HG03025 (cell line): Measurements from ENCODE around the gene TMEM167A.
A peak's percentile ranks its signal among the peaks of the same experiment; 100 is the strongest.

Experiments
- ATAC-seq: cut with Tn5 transposase; IDR thresholded peaks from one replicate; pipeline ENCODE4 v1.9.1; 2021; ENCODE audit warnings: mild to moderate bottlenecking, moderate library complexity; ENCODE audit not compliant: unreplicated experiment, low FRiP score

Gene TMEM167A

GRCh38 chr5:83036991-83037575, 40.1 kb downstream of the TMEM167A start:
- ATAC-seq, result no peak

DNA sequence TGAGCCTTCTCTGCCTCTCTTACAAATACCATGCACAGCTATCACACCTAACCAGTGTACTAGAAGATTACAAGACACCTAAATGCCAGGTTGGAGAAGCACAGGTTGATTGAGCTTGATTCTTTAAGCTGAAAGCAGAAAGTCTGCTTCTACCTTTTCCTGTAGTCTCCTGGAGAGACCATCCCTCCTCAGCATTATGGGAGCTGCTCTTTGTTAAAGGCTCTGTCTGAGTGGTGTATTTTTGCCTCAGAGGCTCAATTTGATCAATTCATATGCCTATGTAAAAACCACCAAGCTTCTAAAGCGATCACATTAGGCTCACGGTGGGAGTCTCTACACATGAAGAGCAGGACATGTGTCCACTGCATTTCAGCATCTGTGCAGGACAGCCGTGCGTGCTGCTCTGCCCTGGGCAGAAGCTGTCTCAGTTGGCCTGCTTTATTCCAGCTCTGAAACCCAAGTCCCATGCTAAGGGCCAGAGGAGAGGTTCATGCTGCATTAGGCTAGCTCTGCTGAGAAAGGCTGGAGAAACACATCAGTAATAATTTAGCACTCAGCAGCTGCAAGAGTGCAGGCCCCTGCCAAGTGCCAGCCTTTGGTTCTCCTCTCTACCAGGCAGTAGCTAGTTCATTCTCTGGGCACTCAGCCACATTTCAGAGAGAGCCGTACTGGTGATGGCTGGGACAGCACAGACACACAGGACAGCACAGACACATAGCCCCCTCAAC, 41.7 kb downstream of the TMEM167A start:
- no peak for ATAC-seq

- ATAC-seq, result no peak
These were observed 42.5 kb downstream of the TMEM167A start for GRCh38 chr5:83034528-83035207.

GRCh38 chr5:83034036-83034435, 43.2 kb downstream of the TMEM167A start:
- ATAC-seq, result no peak

DNA sequence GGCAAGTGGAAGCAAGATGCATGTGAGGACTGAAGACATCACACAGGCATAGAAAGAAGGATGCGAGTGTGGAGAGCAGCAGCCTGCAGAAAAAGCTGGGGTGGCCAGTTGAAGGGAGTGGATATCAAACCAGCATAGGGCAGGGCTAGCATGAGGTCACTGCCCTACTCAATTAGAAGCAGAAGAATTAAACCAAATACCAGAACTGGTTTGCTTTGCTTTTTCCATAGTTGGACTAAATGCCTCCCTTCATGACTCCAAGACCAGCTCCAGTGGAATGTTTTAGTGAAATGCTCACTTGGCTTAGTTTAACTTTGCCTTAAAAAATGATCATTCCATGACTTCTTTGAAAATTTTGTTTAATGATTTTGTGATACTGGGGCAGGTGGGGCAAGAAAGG, 45.8 kb downstream of the TMEM167A start:
- ATAC-seq, result no peak

DNA sequence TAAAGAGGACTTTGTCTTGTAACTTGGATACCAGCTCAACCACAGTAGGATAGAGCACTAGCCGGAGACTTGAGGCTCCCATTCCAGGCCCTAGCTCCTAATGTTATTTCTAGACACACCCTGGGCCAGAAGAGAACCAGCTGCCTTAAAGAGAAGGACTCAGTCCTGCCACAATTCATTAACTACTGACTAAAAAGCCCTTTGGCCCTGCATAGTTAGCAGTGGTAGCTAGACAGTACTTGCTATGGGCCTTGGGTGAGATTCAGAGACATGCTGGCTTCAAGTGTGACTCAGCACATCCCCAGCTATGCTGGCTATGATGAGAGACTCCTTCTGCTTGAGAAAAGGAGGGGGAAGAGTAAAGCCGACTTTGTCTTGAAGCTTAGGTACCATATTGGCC, 47.3 kb downstream of the TMEM167A start:
- ATAC-seq, result no peak

- peak; percentile 94 for ATAC-seq
These were observed 50.1 kb downstream of the TMEM167A start for GRCh38 chr5:83026930-83027687.

DNA sequence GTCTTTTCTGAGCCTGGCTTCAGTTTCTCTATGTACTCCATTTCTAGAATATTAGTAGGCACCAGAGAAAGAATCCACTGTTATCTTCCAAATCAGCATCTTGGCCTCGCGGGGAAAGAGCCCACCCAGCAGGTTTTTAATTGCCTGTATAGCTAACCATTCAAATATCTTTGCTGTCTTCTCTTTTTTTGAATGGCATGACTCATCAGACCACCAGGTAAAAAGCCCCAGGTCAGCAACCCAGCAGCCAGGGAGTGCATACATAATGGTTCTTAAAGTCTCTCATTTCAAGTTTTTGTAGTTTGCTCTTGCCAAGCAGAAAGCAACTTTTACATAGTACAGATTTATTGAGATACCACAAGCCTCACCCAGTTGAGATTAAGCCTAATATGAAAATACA, 50.7 kb downstream of the TMEM167A start:
- ATAC-seq, result no peak

- no peak for ATAC-seq
These were observed 51.3 kb downstream of the TMEM167A start for GRCh38 chr5:83025690-83026478.

- ATAC-seq, result no peak
These were observed 54.9 kb downstream of the TMEM167A start for GRCh38 chr5:83022334-83022733.

GRCh38 chr5:83015676-83016075, 61.5 kb downstream of the TMEM167A start:
- no peak for ATAC-seq

- peak; percentile 99 for ATAC-seq
These were observed 65.2 kb downstream of the TMEM167A start for GRCh38 chr5:83011985-83012384.

DNA sequence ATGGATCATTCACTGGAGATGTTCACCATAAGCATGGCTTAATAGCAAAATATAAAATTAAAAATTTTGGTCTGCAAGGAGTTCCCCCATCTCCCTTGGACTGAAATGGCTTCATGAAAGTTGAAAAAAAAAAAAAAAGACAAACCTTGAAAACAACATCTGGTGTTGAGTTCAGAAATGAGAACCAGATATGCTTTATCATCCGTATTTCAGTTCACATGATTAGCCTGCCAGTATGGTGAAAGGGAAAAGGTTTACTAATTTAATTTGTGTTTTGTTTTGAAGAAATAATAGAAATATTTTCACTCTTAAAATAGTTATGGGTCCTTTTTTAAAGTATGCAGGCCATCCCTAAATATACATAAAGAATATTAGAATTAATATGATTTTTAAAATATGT, 67.8 kb downstream of the TMEM167A start:
- ATAC-seq, result no peak

DNA sequence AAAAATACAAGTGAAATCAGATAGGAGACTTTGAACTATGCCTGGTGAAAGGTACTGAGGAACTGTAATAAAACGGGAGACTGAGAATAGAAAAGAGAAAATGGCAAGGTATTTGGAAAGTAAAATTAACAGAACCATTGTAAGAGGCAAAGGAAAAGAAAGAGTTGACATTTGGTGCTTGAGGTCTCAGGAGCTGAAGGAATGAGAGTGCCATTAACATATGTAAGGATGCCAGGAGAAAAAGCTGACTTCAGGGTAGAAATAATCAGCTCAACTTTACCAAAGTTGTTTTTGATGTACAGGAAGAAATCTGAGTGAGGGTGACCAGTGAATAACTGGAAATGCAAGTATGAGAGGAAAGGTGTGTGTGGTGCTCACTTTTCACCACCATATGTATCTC, 69.4 kb downstream of the TMEM167A start:
- ATAC-seq, result no peak

- no peak for ATAC-seq
These were observed 70.4 kb downstream of the TMEM167A start for GRCh38 chr5:83006683-83007283.

GRCh38 chr5:83003791-83004190, 73.4 kb downstream of the TMEM167A start:
- ATAC-seq, result no peak
